Esophagus muscularis mucosa (tissue), 3 donors: Measurements from ENCODE around the gene TRPV6.

Experiments
- CTCF ChIP-seq, 3 experiments: fragments of 200-600 bp in 2 of 3; fragments of 450-650 bp in 1 of 3; sonication (generic) in 2 of 3; IDR thresholded peaks; one replicate each; pipeline ENCODE4 v1.5.1; 2017 to 2019; ENCODE audit warnings: antibody characterized with exemption in 3 of 3, mild to moderate bottlenecking in 2 of 3, moderate library complexity in 1 of 3
- POLR2A ChIP-seq: fragments of 450-650 bp; IDR thresholded peaks from one replicate; pipeline ENCODE4 v1.6.1; 2017; ENCODE audit warnings: antibody characterized with exemption, moderate library complexity, mild to moderate bottlenecking, low read depth
- POLR2AphosphoS5 ChIP-seq, 2 donors: sonication (generic); formaldehyde crosslinking; IDR thresholded peaks; one replicate each; pipeline ENCODE4 v1.6.1; 2017; ENCODE audit warnings: antibody characterized with exemption in 2 of 2

- TF ChIP-seq CTCF (IDR thresholded peaks at IDR 0.05) (peak; percentile 76 to 82 (median 81)), POLR2A (no peak), POLR2AphosphoS5 (IDR thresholded peaks at IDR 0.05) (no peak)
Measured at GRCh38 chr7:142853739-142854371, 31.7 kb downstream of the TRPV6 start.
